HG02763 (cell line): ENCODE measurements around the gene TSPEAR.
"Not testable (repeated sequence)": the region's sequence is repeated elsewhere in the genome, so short reads cannot be mapped to it uniquely, and the experiment has no call there.

Experiments
- ATAC-seq: cut with Tn5 transposase; IDR thresholded peaks from one replicate; pipeline ENCODE4 v1.9.1; 2021; ENCODE audit warnings: mild to moderate bottlenecking, moderate library complexity; ENCODE audit not compliant: unreplicated experiment

The TSPEAR gene

DNA sequence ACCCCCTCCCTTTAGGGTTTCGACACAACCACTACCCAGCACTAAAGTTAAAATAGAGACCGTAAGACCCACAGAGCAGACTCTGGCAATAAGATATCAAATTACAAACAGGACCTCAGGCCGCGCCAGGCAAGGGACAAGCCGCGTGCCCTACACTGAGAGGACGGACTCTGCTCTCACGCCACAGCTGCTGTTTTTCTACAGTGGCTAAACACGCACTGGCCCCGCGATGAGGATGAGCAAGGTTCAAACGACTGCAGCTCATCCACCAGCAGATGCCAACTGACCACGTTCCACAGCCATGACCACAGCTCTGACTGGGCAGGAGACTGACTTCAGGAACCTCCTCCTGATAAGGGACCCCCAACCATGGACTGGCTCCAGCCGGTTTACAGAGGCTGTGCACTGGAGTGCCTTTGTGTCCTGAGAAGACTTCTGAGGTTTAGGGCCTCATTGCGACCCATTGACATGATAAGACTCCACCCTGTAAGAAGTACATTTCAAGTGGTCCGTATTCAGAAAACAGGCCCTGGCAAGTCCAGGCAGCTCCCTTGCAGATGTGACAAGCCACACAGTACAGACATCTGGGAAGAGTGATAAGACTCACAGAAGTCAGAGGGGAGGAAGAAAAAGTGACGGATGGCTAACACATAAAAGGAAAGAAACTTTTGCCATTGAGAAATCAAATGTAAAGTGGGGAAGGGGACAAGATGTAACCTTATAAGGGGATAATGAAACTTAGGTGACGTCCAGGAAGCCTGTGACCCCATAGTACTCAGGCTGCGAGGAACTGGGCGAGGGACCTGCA, 117.6 kb downstream of the TSPEAR start:
- ATAC-seq: no peak

- no peak for ATAC-seq
These were observed 118.7 kb downstream of the TSPEAR start, which contains the start of gene KRTAP10-6 for GRCh38 chr21:44592446-44593311. TSS of gene KRTAP10-6 (minus strand) at chr21:44592505. CDS start at chr21:44592484, 21 bp downstream.

DNA sequence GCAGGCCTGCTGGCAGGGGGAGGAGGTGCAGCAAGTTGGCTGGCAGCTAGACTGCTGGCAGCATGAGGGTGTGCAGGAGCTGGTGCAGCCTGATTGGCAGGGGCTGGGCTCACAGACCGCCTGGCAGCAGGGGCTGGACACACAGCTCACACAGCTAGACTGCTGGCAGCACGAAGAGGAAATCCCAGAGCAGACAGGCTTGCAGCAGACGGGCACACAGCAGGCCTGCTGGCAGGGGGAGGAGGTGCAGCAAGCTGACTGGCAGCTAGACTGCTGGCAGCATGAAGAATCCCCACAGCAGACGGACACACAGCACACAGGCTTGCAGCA, 119.6 kb downstream of the TSPEAR start:
- ATAC-seq: not testable (repeated sequence)

DNA sequence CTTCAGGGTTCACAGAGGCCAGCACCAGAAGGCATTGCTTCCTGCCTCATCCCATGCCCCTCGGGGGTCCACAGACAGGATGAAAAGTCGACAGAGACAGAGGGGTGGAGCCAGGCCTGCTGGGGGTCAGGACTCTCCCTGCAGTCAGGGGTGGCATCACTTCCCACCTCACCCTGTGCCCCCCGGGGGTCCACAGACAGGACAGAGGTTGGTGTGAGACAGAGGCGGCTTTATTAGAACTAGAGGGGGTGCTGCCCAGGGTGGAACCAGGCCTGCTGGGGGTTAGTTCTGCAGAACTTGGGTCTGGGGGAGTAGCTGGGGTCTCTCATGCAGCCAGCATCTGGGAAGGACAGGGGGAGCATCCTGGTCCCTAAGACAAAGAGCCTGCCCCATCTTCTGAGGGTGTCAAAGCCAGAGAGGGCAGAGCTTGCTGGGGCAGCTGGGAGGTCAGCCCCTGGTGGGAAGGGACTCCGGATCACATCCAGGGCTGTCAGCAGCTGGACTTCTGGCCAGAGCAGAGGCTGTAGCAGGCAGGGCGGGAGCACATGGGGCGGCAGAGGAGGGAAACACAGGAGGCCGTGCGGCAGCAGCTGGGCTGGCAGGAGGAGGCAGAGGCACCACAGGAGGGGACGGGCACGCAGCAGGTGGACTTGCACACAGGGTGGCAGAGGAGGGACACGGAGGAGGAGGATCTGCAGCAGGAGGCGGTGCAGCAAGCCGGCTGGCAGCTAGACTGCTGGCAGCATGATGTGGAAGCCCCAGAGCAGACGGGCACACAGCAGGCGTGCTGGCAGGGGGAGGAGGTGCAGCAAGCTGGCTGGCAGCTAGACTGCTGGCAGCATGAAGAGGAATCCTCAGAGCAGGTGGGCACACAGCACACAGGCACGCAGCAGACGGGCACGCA, 120.2 kb downstream of the TSPEAR start:
- not testable (repeated sequence) for ATAC-seq

- no peak for ATAC-seq
These were observed 121.1 kb downstream of the TSPEAR start for GRCh38 chr21:44590311-44590721.

GRCh38 chr21:44589586-44590305, 121.6 kb downstream of the TSPEAR start:
- no peak for ATAC-seq

GRCh38 chr21:44589094-44589493, 122.3 kb downstream of the TSPEAR start:
- no peak for ATAC-seq

DNA sequence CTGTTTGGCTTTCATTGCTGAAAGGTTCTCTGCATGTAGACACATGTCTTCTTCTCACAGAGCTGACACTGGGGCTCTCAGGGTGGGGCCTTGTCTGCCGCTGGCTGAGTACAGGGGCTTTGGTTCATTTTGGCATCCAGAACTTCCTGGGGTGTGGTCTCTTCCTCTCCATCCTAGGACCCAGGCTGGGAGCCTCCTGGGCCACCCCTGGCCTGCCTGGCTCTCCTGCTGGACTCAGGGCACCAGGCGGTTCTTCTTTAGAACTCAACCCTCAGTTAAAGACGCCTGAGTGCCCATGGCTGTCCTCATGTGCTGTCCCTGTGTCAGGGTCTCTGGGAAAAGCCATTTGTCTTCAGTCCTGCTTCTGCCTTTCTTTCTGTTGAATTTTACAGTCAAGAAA, 125.5 kb downstream of the TSPEAR start:
- ATAC-seq: no peak

GRCh38 chr21:44583800-44584147, 127.6 kb downstream of the TSPEAR start:
- ATAC-seq: no peak

GRCh38 chr21:44583089-44583799, 128.1 kb downstream of the TSPEAR start:
- ATAC-seq: no peak

DNA sequence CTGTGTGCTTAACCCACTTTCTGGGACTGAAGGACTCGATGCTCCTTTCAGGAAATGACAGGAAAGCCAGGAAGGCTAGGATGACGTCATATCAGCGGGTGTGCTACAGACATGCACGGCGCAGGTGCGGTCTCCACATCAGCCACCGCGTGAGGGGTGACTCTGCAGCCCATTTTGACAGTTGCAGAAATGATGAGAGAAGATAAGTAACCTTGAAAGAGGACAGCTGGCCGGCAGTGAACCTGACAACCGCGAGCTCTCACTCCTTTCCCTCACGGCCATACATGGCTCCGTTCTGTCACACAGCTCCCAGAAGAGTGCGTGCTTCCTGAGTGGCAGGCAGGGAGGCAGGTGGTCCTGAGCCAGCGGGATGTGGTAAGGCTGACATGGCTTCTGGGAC, 129.3 kb downstream of the TSPEAR start:
- ATAC-seq: no peak

GRCh38 chr21:44581158-44581557, 130.2 kb downstream of the TSPEAR start:
- ATAC-seq: no peak

GRCh38 chr21:44580231-44580821, 131.0 kb downstream of the TSPEAR start, which contains the start of gene KRTAP10-5:
TSS of gene KRTAP10-5 (minus strand) at chr21:44580604. CDS start at chr21:44580578, 26 bp downstream.
- not testable (repeated sequence) for ATAC-seq

- no peak for ATAC-seq
These were observed 131.6 kb downstream of the TSPEAR start for GRCh38 chr21:44579833-44580144.

DNA sequence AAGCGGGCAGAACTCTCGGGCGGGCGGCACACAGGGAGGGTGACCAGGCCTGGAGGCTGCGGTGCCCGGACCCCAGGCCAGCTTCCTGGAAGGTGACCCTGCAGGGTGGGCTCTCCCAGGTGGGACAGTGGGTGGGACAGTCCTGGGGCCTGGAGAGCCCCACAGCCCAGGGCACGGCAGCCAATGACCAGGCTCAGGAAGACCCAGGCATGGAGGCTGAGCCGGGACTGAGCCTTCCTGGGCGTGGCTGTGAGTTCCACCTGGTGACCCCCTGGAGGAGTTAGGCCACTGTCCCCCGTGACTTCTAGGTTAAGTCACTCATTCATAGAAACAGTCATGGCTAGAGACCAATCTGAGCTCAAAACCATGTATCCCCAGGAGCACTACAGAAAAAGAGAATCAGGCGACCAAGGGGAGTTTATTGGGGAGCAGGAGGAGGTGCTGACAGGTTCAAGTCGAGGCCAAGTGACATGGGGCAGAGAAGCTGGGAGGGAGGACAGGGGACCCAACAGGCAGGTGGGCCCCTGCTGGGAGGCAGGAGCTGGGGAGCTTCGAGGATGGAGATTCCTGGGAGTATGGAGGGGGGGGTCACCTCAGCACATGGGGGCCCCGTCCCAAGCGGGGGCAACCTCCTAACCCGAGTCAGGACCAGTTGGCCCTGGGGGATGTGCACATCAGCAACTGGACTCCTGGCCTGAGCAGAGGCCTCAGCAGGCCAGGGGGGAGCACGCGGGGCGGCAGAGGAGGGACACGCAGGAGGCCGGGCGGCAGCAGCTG, 132.1 kb downstream of the TSPEAR start:
- ATAC-seq: no peak

GRCh38 chr21:44578371-44579055, 132.9 kb downstream of the TSPEAR start:
- ATAC-seq: no peak

DNA sequence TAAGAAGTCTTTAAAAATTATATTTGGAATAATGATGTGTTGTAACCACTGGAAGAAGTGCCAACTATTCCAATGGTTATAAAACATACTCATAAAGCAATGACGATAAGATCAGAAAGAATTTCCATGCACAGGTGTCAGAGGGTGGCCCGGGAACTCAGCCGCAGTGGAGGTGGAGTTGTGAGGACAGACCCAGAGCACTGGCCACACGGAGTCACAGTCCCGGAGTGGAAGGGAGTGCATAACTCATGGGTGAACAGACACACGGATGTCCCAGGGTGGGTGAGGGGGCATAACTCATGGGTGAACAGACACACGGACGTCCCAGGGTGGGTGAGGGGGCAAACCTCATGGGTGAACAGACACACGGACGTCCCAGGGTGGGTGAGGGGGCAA, 135.3 kb downstream of the TSPEAR start:
- ATAC-seq: no peak
